WTC11 (cell line): ENCODE data around the gene MIDN. TPM values are rescaled to one million over a fixed set of nuclear protein-coding genes. Genes with fewer than 3 reads are reported as not detected.

Experiments
- ATAC-seq: fragments of 200-7000 bp; cut with Tn5 transposase; 2 replicates; pipeline ENCODE4 v1.10.0; 2021; ENCODE audit warnings: mild to moderate bottlenecking, moderate library complexity
- CTCF ChIA-PET: fragments of 300-600 bp; sonication (Branson Sonifier 250); formaldehyde crosslinking; loops from one replicate; lab custom pipeline; 2021; ENCODE audit warnings: antibody characterized with exemption; lab: Charles Lee
- POLR2A ChIA-PET: fragments of 350-600 bp; sonication (Branson Sonifier 250); formaldehyde crosslinking; loops from one replicate; lab custom pipeline; 2021; ENCODE audit warnings: antibody characterized with exemption; lab: Charles Lee
- DNase-seq: peaks from one replicate; pipeline ENCODE4 v3.0.0; 2021; ENCODE audit warnings: low spot score
- H3K27ac Mint-ChIP-seq: 2 replicates; pipeline ENCODE4 v1.8.0; 2021; ENCODE audit warnings: mixed read lengths
- H3K27me3 Mint-ChIP-seq: 2 replicates; pipeline ENCODE4 v1.8.0; 2021; ENCODE audit warnings: low read depth, mild to moderate bottlenecking, moderate library complexity, mixed read lengths
- H3K36me3 Mint-ChIP-seq: 2 replicates; pipeline ENCODE4 v1.8.0; 2021; ENCODE audit warnings: mixed read lengths
- H3K4me1 Mint-ChIP-seq: 2 replicates; pipeline ENCODE4 v1.8.0; 2022; ENCODE audit warnings: mixed read lengths
- H3K4me3 Mint-ChIP-seq: 2 replicates; pipeline ENCODE4 v1.8.0; 2021; ENCODE audit warnings: mild to moderate bottlenecking, moderate library complexity, mixed read lengths
- H3K9me3 Mint-ChIP-seq: 2 replicates; pipeline ENCODE4 v1.8.0; 2021; ENCODE audit warnings: mixed read lengths
- ESRRA ChIP-seq: sonication (generic); formaldehyde crosslinking; IDR thresholded peaks from 2 replicates; pipeline ENCODE4 v1.8.1; 2022; ENCODE audit warnings: mild to moderate bottlenecking, missing genetic modification reagents, borderline replicate concordance
- GTF2I ChIP-seq: fragments of 250-450 bp; sonication (Bioruptor Pico); conservative IDR thresholded peaks from 2 replicates; pipeline ENCODE4 v1.4.0; 2021; ENCODE audit warnings: mild to moderate bottlenecking
- HMGA2 ChIP-seq: fragments of 250-450 bp; sonication (Bioruptor Pico); IDR thresholded peaks from 2 replicates; pipeline ENCODE4 v1.4.0; 2021; ENCODE audit warnings: mild to moderate bottlenecking, moderate library complexity
- JAZF1 ChIP-seq: fragments of 250-450 bp; sonication (Bioruptor Pico); IDR thresholded peaks from 2 replicates; pipeline ENCODE4 v1.9.0; 2021; ENCODE audit warnings: moderate library complexity, mild to moderate bottlenecking, inconsistent platforms
- KAT7 ChIP-seq: sonication (generic); formaldehyde crosslinking; IDR thresholded peaks from 2 replicates; pipeline ENCODE4 v1.8.1; 2023; ENCODE audit warnings: missing genetic modification reagents, mild to moderate bottlenecking, borderline replicate concordance
- OVOL2 ChIP-seq: fragments of 250-450 bp; sonication (Bioruptor Pico); IDR thresholded peaks from 2 replicates; pipeline ENCODE4 v1.9.0; 2021; ENCODE audit warnings: mild to moderate bottlenecking, borderline replicate concordance
- SP1 ChIP-seq: sonication (generic); formaldehyde crosslinking; conservative IDR thresholded peaks from 2 replicates; pipeline ENCODE4 v1.8.1; 2022; ENCODE audit warnings: missing genetic modification reagents
- TP53 ChIP-seq: sonication (generic); formaldehyde crosslinking; IDR thresholded peaks from 2 replicates; pipeline ENCODE4 v1.8.1; 2023; ENCODE audit warnings: mild to moderate bottlenecking, missing genetic modification reagents
- total RNA-seq: library from RNA; stranded (reverse); gene quantifications from 3 replicates; pipeline ENCODE4 v1.2.3, GENCODE V29; 2021
- TF ChIP-seq, protein P1 (sequence below): sonication (generic); formaldehyde crosslinking; IDR thresholded peaks from 2 replicates; pipeline ENCODE4 v1.8.0; 2023; ENCODE audit warnings: missing genetic modification reagents, mild to moderate bottlenecking, borderline replicate concordance
- TF ChIP-seq, protein P2 (sequence below): sonication (generic); formaldehyde crosslinking; IDR thresholded peaks from 2 replicates; pipeline ENCODE4 v1.8.0; 2023; ENCODE audit warnings: missing genetic modification reagents
- TF ChIP-seq, protein P3 (sequence below): fragments of 200-600 bp; IDR thresholded peaks from 2 replicates; pipeline ENCODE4 v1.8.0; 2022; ENCODE audit warnings: antibody characterized with exemption
- TF ChIP-seq, protein P4 (sequence below): sonication (generic); formaldehyde crosslinking; IDR thresholded peaks from 2 replicates; pipeline ENCODE4 v1.8.1; 2023; ENCODE audit warnings: mild to moderate bottlenecking, missing genetic modification reagents
- TF ChIP-seq, protein P5 (sequence below): fragments of 250-450 bp; sonication (Bioruptor Pico); conservative IDR thresholded peaks from 2 replicates; pipeline ENCODE4 v1.9.0; 2021; ENCODE audit warnings: mild to moderate bottlenecking
- TF ChIP-seq, protein P6 (sequence below): sonication (generic); formaldehyde crosslinking; conservative IDR thresholded peaks from 2 replicates; pipeline ENCODE4 v1.8.1; 2023; ENCODE audit warnings: mild to moderate bottlenecking, low read depth, missing genetic modification reagents, moderate library complexity

The MIDN gene
- total RNA-seq, 1 experiment from 2014 or later: 189 TPM

DNA sequence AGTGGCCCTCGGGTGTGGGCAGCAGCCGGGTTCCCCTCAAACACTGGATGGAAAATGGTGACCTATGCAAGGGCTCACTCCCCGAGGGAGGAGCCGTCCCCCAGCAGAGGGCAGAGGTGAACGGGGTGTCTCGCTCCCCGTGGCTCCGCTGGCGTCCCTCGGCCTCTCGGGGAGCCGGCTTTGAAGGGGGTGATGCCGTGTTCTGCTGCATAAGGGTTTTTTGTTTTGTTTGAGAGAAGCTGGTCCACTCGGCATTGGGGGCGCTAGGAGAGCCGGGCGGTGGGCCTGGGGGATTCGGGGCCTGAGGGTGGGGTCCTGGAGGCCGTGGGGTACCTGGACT is 41.3 kb downstream of the MIDN start (continued):
- TF ChIP-seq, protein P1, sequence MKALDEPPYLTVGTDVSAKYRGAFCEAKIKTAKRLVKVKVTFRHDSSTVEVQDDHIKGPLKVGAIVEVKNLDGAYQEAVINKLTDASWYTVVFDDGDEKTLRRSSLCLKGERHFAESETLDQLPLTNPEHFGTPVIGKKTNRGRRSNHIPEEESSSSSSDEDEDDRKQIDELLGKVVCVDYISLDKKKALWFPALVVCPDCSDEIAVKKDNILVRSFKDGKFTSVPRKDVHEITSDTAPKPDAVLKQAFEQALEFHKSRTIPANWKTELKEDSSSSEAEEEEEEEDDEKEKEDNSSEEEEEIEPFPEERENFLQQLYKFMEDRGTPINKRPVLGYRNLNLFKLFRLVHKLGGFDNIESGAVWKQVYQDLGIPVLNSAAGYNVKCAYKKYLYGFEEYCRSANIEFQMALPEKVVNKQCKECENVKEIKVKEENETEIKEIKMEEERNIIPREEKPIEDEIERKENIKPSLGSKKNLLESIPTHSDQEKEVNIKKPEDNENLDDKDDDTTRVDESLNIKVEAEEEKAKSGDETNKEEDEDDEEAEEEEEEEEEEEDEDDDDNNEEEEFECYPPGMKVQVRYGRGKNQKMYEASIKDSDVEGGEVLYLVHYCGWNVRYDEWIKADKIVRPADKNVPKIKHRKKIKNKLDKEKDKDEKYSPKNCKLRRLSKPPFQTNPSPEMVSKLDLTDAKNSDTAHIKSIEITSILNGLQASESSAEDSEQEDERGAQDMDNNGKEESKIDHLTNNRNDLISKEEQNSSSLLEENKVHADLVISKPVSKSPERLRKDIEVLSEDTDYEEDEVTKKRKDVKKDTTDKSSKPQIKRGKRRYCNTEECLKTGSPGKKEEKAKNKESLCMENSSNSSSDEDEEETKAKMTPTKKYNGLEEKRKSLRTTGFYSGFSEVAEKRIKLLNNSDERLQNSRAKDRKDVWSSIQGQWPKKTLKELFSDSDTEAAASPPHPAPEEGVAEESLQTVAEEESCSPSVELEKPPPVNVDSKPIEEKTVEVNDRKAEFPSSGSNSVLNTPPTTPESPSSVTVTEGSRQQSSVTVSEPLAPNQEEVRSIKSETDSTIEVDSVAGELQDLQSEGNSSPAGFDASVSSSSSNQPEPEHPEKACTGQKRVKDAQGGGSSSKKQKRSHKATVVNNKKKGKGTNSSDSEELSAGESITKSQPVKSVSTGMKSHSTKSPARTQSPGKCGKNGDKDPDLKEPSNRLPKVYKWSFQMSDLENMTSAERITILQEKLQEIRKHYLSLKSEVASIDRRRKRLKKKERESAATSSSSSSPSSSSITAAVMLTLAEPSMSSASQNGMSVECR (CRISPR knock-in tag): no peak

DNA sequence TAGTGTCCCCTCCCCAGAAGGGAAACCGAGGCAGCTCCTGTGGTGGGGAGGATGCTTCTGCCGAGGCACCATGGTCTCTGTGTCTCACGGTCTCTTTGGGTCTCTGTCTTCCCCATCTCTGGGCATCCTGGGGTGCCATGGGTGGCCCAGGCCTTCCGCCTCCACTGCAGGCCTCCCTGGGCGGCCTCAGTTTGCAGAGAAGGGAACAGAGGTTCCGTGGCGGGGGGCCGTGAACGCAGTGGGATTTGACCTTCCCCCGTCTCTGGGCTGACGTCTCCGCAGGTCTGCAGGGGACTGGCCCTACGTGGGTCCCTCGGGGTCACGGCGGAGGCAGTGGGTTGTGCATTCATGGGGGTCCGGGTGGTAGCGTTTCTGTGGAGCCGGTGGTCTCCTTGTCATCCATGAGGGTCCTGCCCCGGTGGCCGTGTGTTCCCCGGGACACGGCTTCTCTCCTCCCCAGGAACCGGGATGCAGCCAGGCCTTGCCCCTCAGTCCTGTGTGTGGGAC is 41.9 kb downstream of the MIDN start:
- no peak for DNase-seq
- TF ChIP-seq OVOL2 (CRISPR knock-in tag): no peak
- TF ChIP-seq, protein P2, sequence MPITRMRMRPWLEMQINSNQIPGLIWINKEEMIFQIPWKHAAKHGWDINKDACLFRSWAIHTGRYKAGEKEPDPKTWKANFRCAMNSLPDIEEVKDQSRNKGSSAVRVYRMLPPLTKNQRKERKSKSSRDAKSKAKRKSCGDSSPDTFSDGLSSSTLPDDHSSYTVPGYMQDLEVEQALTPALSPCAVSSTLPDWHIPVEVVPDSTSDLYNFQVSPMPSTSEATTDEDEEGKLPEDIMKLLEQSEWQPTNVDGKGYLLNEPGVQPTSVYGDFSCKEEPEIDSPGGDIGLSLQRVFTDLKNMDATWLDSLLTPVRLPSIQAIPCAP (CRISPR knock-in tag): no peak
- TF ChIP-seq, protein P3, sequence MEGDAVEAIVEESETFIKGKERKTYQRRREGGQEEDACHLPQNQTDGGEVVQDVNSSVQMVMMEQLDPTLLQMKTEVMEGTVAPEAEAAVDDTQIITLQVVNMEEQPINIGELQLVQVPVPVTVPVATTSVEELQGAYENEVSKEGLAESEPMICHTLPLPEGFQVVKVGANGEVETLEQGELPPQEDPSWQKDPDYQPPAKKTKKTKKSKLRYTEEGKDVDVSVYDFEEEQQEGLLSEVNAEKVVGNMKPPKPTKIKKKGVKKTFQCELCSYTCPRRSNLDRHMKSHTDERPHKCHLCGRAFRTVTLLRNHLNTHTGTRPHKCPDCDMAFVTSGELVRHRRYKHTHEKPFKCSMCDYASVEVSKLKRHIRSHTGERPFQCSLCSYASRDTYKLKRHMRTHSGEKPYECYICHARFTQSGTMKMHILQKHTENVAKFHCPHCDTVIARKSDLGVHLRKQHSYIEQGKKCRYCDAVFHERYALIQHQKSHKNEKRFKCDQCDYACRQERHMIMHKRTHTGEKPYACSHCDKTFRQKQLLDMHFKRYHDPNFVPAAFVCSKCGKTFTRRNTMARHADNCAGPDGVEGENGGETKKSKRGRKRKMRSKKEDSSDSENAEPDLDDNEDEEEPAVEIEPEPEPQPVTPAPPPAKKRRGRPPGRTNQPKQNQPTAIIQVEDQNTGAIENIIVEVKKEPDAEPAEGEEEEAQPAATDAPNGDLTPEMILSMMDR: no peak
- TF ChIP-seq GTF2I (CRISPR knock-in tag): no peak
- TF ChIP-seq, protein P4, sequence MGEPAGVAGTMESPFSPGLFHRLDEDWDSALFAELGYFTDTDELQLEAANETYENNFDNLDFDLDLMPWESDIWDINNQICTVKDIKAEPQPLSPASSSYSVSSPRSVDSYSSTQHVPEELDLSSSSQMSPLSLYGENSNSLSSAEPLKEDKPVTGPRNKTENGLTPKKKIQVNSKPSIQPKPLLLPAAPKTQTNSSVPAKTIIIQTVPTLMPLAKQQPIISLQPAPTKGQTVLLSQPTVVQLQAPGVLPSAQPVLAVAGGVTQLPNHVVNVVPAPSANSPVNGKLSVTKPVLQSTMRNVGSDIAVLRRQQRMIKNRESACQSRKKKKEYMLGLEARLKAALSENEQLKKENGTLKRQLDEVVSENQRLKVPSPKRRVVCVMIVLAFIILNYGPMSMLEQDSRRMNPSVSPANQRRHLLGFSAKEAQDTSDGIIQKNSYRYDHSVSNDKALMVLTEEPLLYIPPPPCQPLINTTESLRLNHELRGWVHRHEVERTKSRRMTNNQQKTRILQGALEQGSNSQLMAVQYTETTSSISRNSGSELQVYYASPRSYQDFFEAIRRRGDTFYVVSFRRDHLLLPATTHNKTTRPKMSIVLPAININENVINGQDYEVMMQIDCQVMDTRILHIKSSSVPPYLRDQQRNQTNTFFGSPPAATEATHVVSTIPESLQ (CRISPR knock-in tag): no peak
- TF ChIP-seq HMGA2: no peak
- TF ChIP-seq KAT7 (CRISPR knock-in tag): no peak
- TF ChIP-seq, protein P5, sequence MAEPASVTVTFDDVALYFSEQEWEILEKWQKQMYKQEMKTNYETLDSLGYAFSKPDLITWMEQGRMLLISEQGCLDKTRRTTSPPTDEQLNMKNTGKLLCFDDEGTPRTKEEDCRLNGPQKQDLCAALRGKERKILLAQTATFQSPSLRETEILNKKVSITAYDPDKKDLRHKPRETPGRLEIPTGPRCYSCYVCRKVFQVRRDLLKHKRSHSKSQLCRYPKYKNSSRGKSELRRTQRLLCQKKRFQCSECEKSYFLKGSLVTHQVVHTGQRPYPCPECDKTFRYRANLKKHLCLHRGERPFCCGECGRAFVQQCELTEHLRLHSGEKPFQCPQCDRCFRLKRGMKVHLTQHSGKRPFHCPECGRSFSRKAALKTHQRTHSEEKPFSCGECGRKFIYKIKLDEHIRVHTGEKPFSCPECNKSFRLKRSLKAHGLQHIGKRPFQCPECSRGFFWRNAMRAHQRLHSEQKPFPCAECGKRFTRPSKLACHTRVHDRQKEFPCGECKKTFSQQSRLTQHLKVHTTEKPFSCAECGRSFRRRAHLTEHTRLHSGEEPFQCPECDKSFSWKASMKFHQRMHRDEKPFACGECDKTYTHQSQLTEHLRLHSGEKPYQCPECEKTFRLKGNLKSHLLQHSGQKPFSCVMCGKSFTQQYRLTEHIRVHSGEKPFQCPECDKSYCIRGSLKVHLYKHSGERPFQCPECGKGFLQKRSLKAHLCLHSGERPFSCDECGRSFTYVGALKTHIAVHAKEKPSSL (CRISPR knock-in tag): no peak
- no peak for TF ChIP-seq ESRRA (CRISPR knock-in tag)
- no peak for TF ChIP-seq TP53 (CRISPR knock-in tag)
- TF ChIP-seq, protein P6, sequence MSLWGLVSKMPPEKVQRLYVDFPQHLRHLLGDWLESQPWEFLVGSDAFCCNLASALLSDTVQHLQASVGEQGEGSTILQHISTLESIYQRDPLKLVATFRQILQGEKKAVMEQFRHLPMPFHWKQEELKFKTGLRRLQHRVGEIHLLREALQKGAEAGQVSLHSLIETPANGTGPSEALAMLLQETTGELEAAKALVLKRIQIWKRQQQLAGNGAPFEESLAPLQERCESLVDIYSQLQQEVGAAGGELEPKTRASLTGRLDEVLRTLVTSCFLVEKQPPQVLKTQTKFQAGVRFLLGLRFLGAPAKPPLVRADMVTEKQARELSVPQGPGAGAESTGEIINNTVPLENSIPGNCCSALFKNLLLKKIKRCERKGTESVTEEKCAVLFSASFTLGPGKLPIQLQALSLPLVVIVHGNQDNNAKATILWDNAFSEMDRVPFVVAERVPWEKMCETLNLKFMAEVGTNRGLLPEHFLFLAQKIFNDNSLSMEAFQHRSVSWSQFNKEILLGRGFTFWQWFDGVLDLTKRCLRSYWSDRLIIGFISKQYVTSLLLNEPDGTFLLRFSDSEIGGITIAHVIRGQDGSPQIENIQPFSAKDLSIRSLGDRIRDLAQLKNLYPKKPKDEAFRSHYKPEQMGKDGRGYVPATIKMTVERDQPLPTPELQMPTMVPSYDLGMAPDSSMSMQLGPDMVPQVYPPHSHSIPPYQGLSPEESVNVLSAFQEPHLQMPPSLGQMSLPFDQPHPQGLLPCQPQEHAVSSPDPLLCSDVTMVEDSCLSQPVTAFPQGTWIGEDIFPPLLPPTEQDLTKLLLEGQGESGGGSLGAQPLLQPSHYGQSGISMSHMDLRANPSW (CRISPR knock-in tag): no peak
- no peak for TF ChIP-seq SP1 (CRISPR knock-in tag)
- no peak for TF ChIP-seq JAZF1
- POLR2A ChIA-PET: no interaction called here
- CTCF ChIA-PET: interaction anchor here (1.4 kb wide), 1 partner anchor 46 kb away, joined by 3 read pairs; no protein-coding TSS in a partner anchor
- Mint-ChIP-seq H3K27ac (no peak overlapping the region), H3K9me3 (no peaks in the 10 kb centered on the region), H3K27me3 (peaks cover 13% of the 10 kb centered on the region), H3K4me3 (no peak overlapping the region), H3K36me3 (no peaks in the 10 kb centered on the region), H3K4me1 (peaks cover 5% of the 10 kb centered on the region; the same call in 1 of the 2 replicates)
- no peak for ATAC-seq
